ENCODE measurements around the gene OLR1.
"Not testable (repeated sequence)": the region's sequence is repeated elsewhere in the genome, so short reads cannot be mapped to it uniquely, and the experiment has no call there.

The OLR1 gene

GRCh38 chr12:10205220-10205807 lies 33.4 kb upstream of the OLR1 start:
- Mint-ChIP-seq H3K4me3 (no peak overlapping the region), H3K4me1 (no peaks in the 10 kb centered on the region), H3K36me3 (no peaks in the 10 kb centered on the region), H3K27ac (no peak overlapping the region), H3K9me3 (no peaks in the 10 kb centered on the region), H3K27me3 (no peaks in the 10 kb centered on the region)

- not testable (repeated sequence) for H3K27ac Mint-ChIP-seq, H3K4me3 Mint-ChIP-seq, H3K9me3 Mint-ChIP-seq, H3K27me3 Mint-ChIP-seq, H3K4me1 Mint-ChIP-seq, H3K36me3 Mint-ChIP-seq
Observed at GRCh38 chr12:10204495-10204894, 32.6 kb upstream of the OLR1 start.

GRCh38 chr12:10197879-10198278 lies 25.9 kb upstream of the OLR1 start:
- Mint-ChIP-seq H3K27me3 (peaks cover 5% of the 10 kb centered on the region), H3K27ac (peak overlapping the region; percentile 1), H3K4me3 (no peak overlapping the region), H3K36me3 (no peaks in the 10 kb centered on the region), H3K9me3 (no peaks in the 10 kb centered on the region), H3K4me1 (peaks cover 4% of the 10 kb centered on the region)

DNA sequence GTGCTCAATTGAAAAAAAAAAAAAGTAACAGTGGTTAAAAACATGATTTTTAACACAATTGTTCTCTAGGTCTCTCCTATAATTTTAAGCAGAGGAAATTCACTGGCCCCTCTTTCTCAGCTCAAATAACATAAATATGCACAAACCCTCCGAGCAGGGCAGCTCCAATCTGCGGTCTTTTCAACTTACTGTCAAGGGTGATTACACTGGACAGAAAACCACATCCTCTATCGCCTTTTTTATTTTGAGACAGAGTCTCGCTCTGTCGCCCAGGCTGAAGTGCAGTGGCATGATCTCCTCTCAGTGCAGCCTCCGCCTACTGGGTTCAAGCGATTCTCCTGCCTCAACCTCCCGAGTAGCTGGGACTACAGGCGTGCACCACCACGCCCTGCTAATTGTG lies 24.3 kb upstream of the OLR1 start:
- H3K27ac Mint-ChIP-seq: no peak overlapping the region
- H3K4me3 Mint-ChIP-seq: no peak overlapping the region
- H3K36me3 Mint-ChIP-seq: no peaks in the 10 kb centered on the region
- H3K4me1 Mint-ChIP-seq: peaks cover 4% of the 10 kb centered on the region
- peaks cover 5% of the 10 kb centered on the region for H3K27me3 Mint-ChIP-seq
- no peaks in the 10 kb centered on the region for H3K9me3 Mint-ChIP-seq

GRCh38 chr12:10194160-10194670 lies 22.3 kb upstream of the OLR1 start:
- Mint-ChIP-seq H3K27me3 (peaks cover 5% of the 10 kb centered on the region), H3K36me3 (no peaks in the 10 kb centered on the region), H3K4me3 (no peak overlapping the region), H3K9me3 (no peaks in the 10 kb centered on the region), H3K4me1 (peaks cover 8% of the 10 kb centered on the region), H3K27ac (peak overlapping the region; percentile 1)

- Mint-ChIP-seq H3K27ac (no peak overlapping the region), H3K4me3 (no peak overlapping the region), H3K4me1 (peaks cover 8% of the 10 kb centered on the region), H3K36me3 (no peaks in the 10 kb centered on the region), H3K27me3 (peaks cover 5% of the 10 kb centered on the region), H3K9me3 (no peaks in the 10 kb centered on the region)
Observed at GRCh38 chr12:10191865-10192264, 19.9 kb upstream of the OLR1 start.

DNA sequence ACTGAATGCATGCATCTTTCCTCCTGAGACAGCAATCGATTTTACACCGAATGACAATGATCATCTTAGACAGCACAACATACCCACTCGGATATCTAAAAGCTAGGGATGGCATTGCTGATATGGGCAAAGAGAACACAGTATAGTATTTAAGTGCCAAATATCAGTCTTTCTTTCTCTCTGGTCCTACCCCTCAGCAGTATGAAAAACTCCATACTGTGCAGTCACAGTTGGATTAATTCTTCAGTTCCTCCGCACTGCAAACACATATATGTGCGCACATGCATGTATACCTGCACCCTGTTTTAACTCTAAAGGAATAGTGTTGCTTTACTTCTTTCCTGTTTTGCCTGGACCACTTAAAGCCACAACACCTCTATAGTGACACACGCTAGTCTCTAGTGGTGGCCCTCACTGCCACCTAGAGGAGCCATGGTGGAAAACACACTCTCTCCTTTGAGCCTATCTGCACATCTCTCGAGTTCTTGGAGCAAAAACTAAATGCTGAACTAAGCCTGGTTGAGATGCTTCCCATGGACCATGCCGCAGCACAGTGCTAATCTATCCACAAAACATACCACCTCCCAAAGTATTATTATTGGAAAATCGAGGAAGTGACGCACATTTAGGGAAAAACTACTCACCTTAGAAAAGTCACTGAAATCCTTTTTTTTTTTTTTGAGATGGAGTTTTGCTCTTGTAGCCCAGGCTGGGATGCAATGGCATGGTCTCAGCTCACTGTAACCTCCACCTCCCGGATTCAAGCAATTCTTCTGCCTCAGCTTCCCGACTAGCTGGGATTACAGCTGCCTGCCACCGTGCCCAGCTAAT lies 18.8 kb upstream of the OLR1 start:
- H3K4me1 Mint-ChIP-seq: peaks cover 5% of the 10 kb centered on the region
- H3K9me3 Mint-ChIP-seq: no peaks in the 10 kb centered on the region
- no peak overlapping the region for H3K27ac Mint-ChIP-seq
- no peak overlapping the region for H3K4me3 Mint-ChIP-seq
- H3K36me3 Mint-ChIP-seq: no peaks in the 10 kb centered on the region
- H3K27me3 Mint-ChIP-seq: peaks cover 7% of the 10 kb centered on the region

GRCh38 chr12:10189653-10190052 lies 17.7 kb upstream of the OLR1 start:
- no peak overlapping the region for H3K4me3 Mint-ChIP-seq
- no peaks in the 10 kb centered on the region for H3K36me3 Mint-ChIP-seq
- peaks cover 7% of the 10 kb centered on the region for H3K27me3 Mint-ChIP-seq
- H3K27ac Mint-ChIP-seq: no peak overlapping the region
- no peaks in the 10 kb centered on the region for H3K9me3 Mint-ChIP-seq
- H3K4me1 Mint-ChIP-seq: peaks cover 5% of the 10 kb centered on the region

DNA sequence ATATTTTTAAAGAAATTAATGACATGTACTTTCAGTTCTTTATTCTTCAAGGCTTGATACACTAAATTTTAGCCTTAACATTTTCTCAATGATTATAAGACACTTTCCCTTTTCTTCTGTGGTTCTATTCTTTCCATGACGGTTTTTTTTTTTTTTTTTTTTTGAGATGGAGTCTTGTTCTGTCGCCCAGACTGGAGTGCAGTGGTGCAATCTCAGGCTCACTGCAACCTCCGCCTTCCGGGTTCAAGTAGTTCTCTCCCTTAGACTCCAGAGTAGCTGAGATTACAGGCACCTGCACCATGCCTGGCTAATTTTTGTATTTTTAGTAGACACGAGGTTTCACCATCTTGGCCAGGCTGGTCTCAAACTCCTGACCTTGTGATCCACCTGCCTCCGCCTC lies 15.0 kb upstream of the OLR1 start:
- H3K9me3 Mint-ChIP-seq, H3K4me1 Mint-ChIP-seq, H3K36me3 Mint-ChIP-seq, H3K4me3 Mint-ChIP-seq, H3K27ac Mint-ChIP-seq: not testable (repeated sequence)
- H3K27me3 Mint-ChIP-seq: peaks cover 10% of the 10 kb centered on the region

DNA sequence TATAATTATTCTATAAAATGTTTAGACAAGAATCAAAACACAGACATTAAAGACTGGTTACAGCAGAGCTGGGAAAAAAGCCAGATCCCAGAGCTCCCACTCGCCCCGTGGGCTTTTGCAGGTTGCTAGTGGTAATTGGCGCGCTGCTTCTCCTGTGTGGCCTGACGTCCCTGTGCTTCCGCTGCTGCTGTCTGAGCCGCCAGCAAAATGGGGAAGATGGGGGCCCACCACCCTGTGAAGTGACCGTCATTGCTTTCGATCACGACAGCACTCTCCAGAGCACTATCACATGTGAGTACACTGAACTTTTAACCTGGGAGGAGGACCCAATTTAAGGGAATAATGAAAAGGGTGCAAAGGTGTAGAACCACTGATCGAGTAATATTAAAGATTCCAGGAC lies 14.4 kb upstream of the OLR1 start:
- peaks cover 10% of the 10 kb centered on the region for H3K27me3 Mint-ChIP-seq
- H3K36me3 Mint-ChIP-seq: no peaks in the 10 kb centered on the region
- H3K27ac Mint-ChIP-seq: no peak overlapping the region
- H3K4me3 Mint-ChIP-seq: no peak overlapping the region
- H3K9me3 Mint-ChIP-seq: no peaks in the 10 kb centered on the region
- peaks cover 5% of the 10 kb centered on the region for H3K4me1 Mint-ChIP-seq

GRCh38 chr12:10184261-10184843 lies 12.4 kb upstream of the OLR1 start:
- Mint-ChIP-seq H3K27ac (no peak overlapping the region), H3K36me3 (no peaks in the 10 kb centered on the region), H3K9me3 (no peaks in the 10 kb centered on the region), H3K4me3 (no peak overlapping the region), H3K27me3 (peaks cover 13% of the 10 kb centered on the region), H3K4me1 (no peaks in the 10 kb centered on the region)

GRCh38 chr12:10182354-10183049 lies 10.6 kb upstream of the OLR1 start:
- H3K4me1 Mint-ChIP-seq: no peaks in the 10 kb centered on the region
- no peak overlapping the region for H3K4me3 Mint-ChIP-seq
- peaks cover 18% of the 10 kb centered on the region for H3K27me3 Mint-ChIP-seq
- H3K9me3 Mint-ChIP-seq: no peaks in the 10 kb centered on the region
- H3K36me3 Mint-ChIP-seq: no peaks in the 10 kb centered on the region
- H3K27ac Mint-ChIP-seq: no peak overlapping the region

- H3K4me3 Mint-ChIP-seq: no peak overlapping the region
Observed at GRCh38 chr12:10179776-10180181, 7.8 kb upstream of the OLR1 start.

GRCh38 chr12:10178821-10179220 lies 6.9 kb upstream of the OLR1 start, which contains the start of gene TMEM52B:
TSS of gene TMEM52B (plus strand) at chr12:10179032. CDS start at chr12:10179575, 543 bp downstream.
- no peaks in the 10 kb centered on the region for H3K9me3 Mint-ChIP-seq
- no peaks in the 10 kb centered on the region for H3K36me3 Mint-ChIP-seq
- H3K4me3 Mint-ChIP-seq: no peak within 1 kb of the TSS
- H3K4me1 Mint-ChIP-seq: no peaks in the 10 kb centered on the region
- no peak within 1 kb of the TSS for H3K27ac Mint-ChIP-seq
- H3K27me3 Mint-ChIP-seq: peaks cover 14% of the 10 kb centered on the region

More at GRCh38 chr12:10179776-10180181, 7.8 kb upstream of the OLR1 start:
- Mint-ChIP-seq H3K27me3 (peaks cover 16% of the 10 kb centered on the region), H3K27ac (no peak overlapping the region), H3K36me3 (no peaks in the 10 kb centered on the region), H3K9me3 (no peaks in the 10 kb centered on the region), H3K4me1 (no peaks in the 10 kb centered on the region)

DNA sequence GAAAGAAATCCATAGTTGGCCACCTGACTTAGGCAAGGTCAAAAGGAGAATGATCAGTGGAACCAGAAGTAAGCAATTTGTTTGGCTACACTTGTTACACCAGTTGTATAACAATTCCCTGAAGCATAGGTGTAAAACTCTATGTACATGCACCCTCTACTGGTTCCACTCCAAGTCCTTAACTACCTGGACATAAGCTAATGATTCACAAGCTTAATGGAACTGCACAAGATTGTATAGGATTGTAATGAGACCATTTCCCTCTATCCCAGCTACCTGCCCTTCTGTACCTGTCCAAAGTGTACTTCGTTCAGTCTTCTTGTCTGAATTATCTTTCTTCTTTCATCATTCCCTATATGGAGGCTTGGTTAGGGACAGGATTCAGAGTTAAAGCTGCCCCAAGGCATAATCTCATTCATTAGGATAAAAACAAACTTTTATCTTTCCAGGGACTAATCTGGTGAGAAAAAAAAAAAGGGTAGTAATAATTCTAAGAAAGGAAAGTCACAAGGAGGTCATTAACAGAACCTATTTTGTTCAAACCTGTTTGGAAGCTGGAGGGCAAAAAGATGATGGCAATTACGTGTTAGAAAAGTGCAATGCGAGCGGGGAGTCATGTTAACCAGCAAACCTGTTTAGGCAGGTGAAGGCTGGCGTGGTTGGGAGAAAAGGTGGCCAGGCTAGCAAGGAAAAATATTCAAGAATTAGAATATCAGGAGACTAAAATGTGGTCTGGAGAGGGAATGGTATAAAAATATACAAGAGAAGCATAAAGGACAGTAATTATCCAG lies 4.1 kb upstream of the OLR1 start:
- Mint-ChIP-seq H3K27me3 (peaks cover 21% of the 10 kb centered on the region), H3K9me3 (no peaks in the 10 kb centered on the region)

More for the DNA sequence above, 4.1 kb upstream of the OLR1 start:
- no peaks in the 10 kb centered on the region for H3K4me1 Mint-ChIP-seq
- H3K4me3 Mint-ChIP-seq: no peak overlapping the region
- H3K36me3 Mint-ChIP-seq: no peaks in the 10 kb centered on the region
- H3K27ac Mint-ChIP-seq: no peak overlapping the region

All from activated naive CD4-positive, alpha-beta T cell treated with anti-CD3 and anti-CD28 coated beads, Interleukin-2, amount 50 U/mL, for 24 hours (primary cell).